Stimulated activated naive B cell treated with anti-CD40 and anti-IgM and Interleukin-4, amounts not matched to agents 10 μg/mL and 1 μg/mL and 100 μg/mL, for 72 hours (primary cell): ENCODE results near the gene PCDH9.

Experiments
- ATAC-seq, 2 donors: fragments of 150-1000 bp; cut with Tn5 transposase; replicated peaks; 2 replicates each; pipeline ENCODE4 v1.10.0; 2021; ENCODE audit warnings: moderate library complexity in 1 of 2
- DNase-seq: peaks from one replicate; pipeline ENCODE4 v3.0.0; 2021
- H3K27ac Mint-ChIP-seq: one replicate; pipeline ENCODE4 v1.8.0; 2022; ENCODE audit warnings: mild to moderate bottlenecking, mixed read lengths
- H3K27me3 Mint-ChIP-seq, 2 donors: one replicate each; pipeline ENCODE4 v1.8.0; 2022; ENCODE audit warnings: mixed read lengths in 2 of 2
- H3K36me3 Mint-ChIP-seq, 2 donors: one replicate each; pipeline ENCODE4 v1.8.0; 2022; ENCODE audit warnings: mixed read lengths in 2 of 2, mild to moderate bottlenecking in 1 of 2
- H3K4me1 Mint-ChIP-seq, 2 donors: one replicate each; pipeline ENCODE4 v1.8.0; 2022; ENCODE audit warnings: mixed read lengths in 2 of 2, mild to moderate bottlenecking in 1 of 2
- H3K4me3 Mint-ChIP-seq, 2 donors: one replicate each; pipeline ENCODE4 v1.8.0; 2022; ENCODE audit warnings: mild to moderate bottlenecking in 2 of 2, mixed read lengths in 2 of 2, moderate library complexity in 1 of 2
- H3K9me3 Mint-ChIP-seq, 2 donors: one replicate each; pipeline ENCODE4 v1.8.0; 2022; ENCODE audit warnings: mixed read lengths in 2 of 2, mild to moderate bottlenecking in 1 of 2

PCDH9 gene

DNA sequence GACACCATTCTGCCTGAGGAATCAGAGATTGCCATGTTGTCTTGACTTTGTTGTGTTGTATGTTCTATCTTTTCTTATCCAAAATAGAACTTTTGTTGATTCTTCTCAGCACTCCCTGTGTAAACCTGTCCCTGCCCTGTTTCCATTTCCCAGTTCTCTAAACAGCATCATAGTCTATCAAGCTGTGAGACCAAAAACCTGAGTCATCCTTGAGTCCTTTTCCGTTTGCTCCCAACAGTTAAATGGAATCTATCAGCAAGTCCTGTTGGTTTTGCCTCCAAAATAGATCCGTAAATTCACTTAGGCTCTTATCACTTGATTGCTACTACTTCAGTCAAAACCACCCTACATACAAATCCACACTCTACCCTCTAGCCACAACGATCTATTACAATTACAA is 667.1 kb downstream of the PCDH9 start:
- DNase-seq: no peak
- Mint-ChIP-seq H3K4me1 (peaks cover 2 to 9% of the 10 kb centered on the region in 2 donors), H3K27me3 (no peaks in the 10 kb centered on the region), H3K27ac (no peak overlapping the region), H3K36me3 (no peaks in the 10 kb centered on the region), H3K9me3 (peaks cover 2 to 5% of the 10 kb centered on the region in 2 donors), H3K4me3 (no peak overlapping the region)
- ATAC-seq: no peak

DNA sequence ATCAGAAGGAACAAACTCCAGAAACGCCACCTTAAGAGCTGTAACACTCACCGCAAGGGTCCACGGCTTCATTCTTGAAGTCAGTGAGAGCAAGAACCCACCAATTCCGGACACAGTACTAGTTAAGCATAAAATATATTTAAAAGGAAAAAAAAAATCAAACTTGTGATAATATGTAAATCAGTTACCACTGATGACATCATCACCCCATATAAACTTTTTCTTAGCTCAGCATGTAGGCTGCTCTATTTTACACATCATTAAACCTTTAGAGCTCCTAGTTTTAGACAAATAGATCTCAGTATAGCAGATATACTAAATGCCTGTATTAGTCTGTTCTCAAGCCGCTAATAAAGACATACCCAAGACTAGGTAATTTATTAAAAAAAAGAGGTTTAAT is 668.1 kb downstream of the PCDH9 start:
- H3K27me3 Mint-ChIP-seq: no peaks in the 10 kb centered on the region
- DNase-seq: no peak
- ATAC-seq: no peak
- peaks cover 2 to 5% of the 10 kb centered on the region in 2 donors for H3K9me3 Mint-ChIP-seq
- peaks cover 2 to 10% of the 10 kb centered on the region in 2 donors for H3K4me1 Mint-ChIP-seq
- H3K27ac Mint-ChIP-seq: no peak overlapping the region
- no peak overlapping the region for H3K4me3 Mint-ChIP-seq
- no peaks in the 10 kb centered on the region for H3K36me3 Mint-ChIP-seq

GRCh38 chr13:66560991-66561390 is 669.1 kb downstream of the PCDH9 start:
- DNase-seq: no peak
- ATAC-seq: no peak
- H3K4me1 Mint-ChIP-seq: peaks cover 2 to 10% of the 10 kb centered on the region in 2 donors
- peaks cover 2 to 5% of the 10 kb centered on the region in 2 donors for H3K9me3 Mint-ChIP-seq
- H3K36me3 Mint-ChIP-seq: no peaks in the 10 kb centered on the region
- H3K4me3 Mint-ChIP-seq: no peak overlapping the region
- no peak overlapping the region for H3K27ac Mint-ChIP-seq
- no peaks in the 10 kb centered on the region for H3K27me3 Mint-ChIP-seq

DNA sequence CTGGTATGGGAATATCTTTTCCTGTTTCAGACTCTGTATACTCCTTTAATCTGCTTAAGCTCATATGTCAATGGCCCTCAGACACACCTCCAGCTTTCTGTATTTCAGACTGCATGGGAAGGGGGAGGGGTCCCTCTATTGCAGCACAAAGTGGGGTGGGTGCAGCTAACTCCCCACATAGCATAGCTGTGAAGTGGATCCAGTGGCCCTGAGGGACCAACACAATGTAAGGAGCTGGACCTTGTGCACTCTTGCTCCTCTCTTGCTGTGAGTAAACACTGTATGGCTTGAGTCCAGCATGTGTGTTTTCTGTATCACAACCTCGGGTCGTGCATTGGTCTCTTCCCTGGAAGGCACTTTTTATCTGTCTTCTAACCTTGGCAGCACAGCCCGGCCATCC is 669.9 kb downstream of the PCDH9 start:
- Mint-ChIP-seq H3K27ac (no peak overlapping the region), H3K4me3 (no peak overlapping the region), H3K9me3 (peaks cover 2 to 5% of the 10 kb centered on the region in 2 donors), H3K4me1 (peaks cover 2 to 10% of the 10 kb centered on the region in 2 donors), H3K27me3 (no peaks in the 10 kb centered on the region), H3K36me3 (no peaks in the 10 kb centered on the region)
- DNase-seq (no peak), ATAC-seq (no peak)

- Mint-ChIP-seq H3K4me1 (peaks cover 2 to 10% of the 10 kb centered on the region in 2 donors), H3K27ac (no peak overlapping the region), H3K27me3 (no peaks in the 10 kb centered on the region), H3K9me3 (peaks cover 2 to 5% of the 10 kb centered on the region in 2 donors), H3K36me3 (no peaks in the 10 kb centered on the region), H3K4me3 (no peak overlapping the region)
- ATAC-seq (no peak), DNase-seq (no peak)
Measured at GRCh38 chr13:66559093-66559492, 671.0 kb downstream of the PCDH9 start.

GRCh38 chr13:66558506-66558905 is 671.6 kb downstream of the PCDH9 start:
- Mint-ChIP-seq H3K4me3 (no peak overlapping the region), H3K4me1 (peaks cover 2 to 10% of the 10 kb centered on the region in 2 donors), H3K27ac (peak overlapping the region; percentile 56), H3K27me3 (no peaks in the 10 kb centered on the region), H3K9me3 (peaks cover 2 to 5% of the 10 kb centered on the region in 2 donors), H3K36me3 (no peaks in the 10 kb centered on the region)
- no peak for DNase-seq
- ATAC-seq: peak in 1 of 2 donors; percentile 43

- DNase-seq (no peak), ATAC-seq (no peak)
- no peak overlapping the region for H3K4me3 Mint-ChIP-seq
- H3K9me3 Mint-ChIP-seq: peaks cover 1 to 2% of the 10 kb centered on the region in 2 donors
- H3K4me1 Mint-ChIP-seq: peaks cover 2 to 10% of the 10 kb centered on the region in 2 donors
- H3K36me3 Mint-ChIP-seq: no peaks in the 10 kb centered on the region
- no peak overlapping the region for H3K27ac Mint-ChIP-seq
- H3K27me3 Mint-ChIP-seq: no peaks in the 10 kb centered on the region
Measured at GRCh38 chr13:66557357-66557756, 672.8 kb downstream of the PCDH9 start.

DNA sequence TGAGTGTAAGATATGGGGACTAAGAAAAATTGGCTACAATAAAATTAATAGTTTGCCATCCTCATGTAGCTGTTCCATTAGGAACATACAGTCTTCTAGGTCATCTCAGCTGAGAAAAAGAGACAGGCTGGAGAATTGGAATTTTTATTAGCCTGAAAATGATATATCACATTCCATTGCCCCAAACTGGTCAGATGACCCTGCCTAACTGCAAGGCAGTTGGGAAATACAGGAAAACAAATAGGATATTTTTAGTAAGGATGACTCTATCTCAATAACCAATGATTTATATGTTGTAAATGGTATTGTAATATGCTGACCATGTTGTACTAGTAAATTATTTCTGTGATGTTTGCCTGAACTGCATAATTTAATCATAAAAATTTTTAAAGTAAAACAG is 673.8 kb downstream of the PCDH9 start:
- Mint-ChIP-seq H3K27ac (no peak overlapping the region), H3K9me3 (no peaks in the 10 kb centered on the region), H3K4me3 (no peak overlapping the region), H3K4me1 (peaks cover 2 to 10% of the 10 kb centered on the region in 2 donors), H3K27me3 (no peaks in the 10 kb centered on the region), H3K36me3 (no peaks in the 10 kb centered on the region)
- ATAC-seq (no peak), DNase-seq (no peak)

- DNase-seq (no peak), ATAC-seq (no peak)
- Mint-ChIP-seq H3K27ac (no peak overlapping the region), H3K36me3 (no peaks in the 10 kb centered on the region), H3K9me3 (no peaks in the 10 kb centered on the region), H3K27me3 (no peaks in the 10 kb centered on the region), H3K4me3 (no peak overlapping the region), H3K4me1 (peaks cover 0 to 4% of the 10 kb centered on the region in 2 donors)
Measured at GRCh38 chr13:66553391-66553790, 676.7 kb downstream of the PCDH9 start.

- DNase-seq: no peak
- Mint-ChIP-seq H3K27ac (no peak overlapping the region), H3K4me3 (no peak overlapping the region), H3K4me1 (no peaks in the 10 kb centered on the region), H3K9me3 (no peaks in the 10 kb centered on the region), H3K36me3 (no peaks in the 10 kb centered on the region), H3K27me3 (no peaks in the 10 kb centered on the region)
- no peak for ATAC-seq
Measured at GRCh38 chr13:66551128-66551527, 679.0 kb downstream of the PCDH9 start.

DNA sequence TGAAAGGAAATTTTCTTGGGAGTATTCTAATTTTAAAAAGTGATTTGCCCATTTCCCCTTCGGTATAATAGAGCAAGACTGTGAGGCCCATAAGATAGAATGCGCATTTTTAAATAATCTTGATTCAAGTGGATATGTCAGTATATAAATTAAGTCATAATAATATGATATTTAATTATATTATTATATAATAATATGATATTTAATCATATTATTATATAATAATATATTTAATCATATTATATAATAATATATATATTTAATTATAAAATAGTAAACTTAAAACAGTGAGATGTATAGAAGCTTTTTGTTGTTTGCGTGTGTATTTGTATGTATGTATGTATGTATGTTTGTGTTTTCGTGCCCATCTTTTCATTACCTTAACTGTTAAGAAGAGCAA is 682.5 kb downstream of the PCDH9 start:
- H3K36me3 Mint-ChIP-seq: no peaks in the 10 kb centered on the region
- no peak overlapping the region for H3K4me3 Mint-ChIP-seq
- ATAC-seq (no peak), DNase-seq (no peak)
- no peaks in the 10 kb centered on the region for H3K27me3 Mint-ChIP-seq
- H3K9me3 Mint-ChIP-seq: no peaks in the 10 kb centered on the region
- no peaks in the 10 kb centered on the region for H3K4me1 Mint-ChIP-seq
- no peak overlapping the region for H3K27ac Mint-ChIP-seq

- Mint-ChIP-seq H3K27me3 (no peaks in the 10 kb centered on the region), H3K27ac (no peak overlapping the region), H3K4me3 (no peak overlapping the region), H3K36me3 (no peaks in the 10 kb centered on the region), H3K9me3 (no peaks in the 10 kb centered on the region), H3K4me1 (no peaks in the 10 kb centered on the region)
- ATAC-seq (no peak), DNase-seq (no peak)
Measured at GRCh38 chr13:66546534-66547379, 683.4 kb downstream of the PCDH9 start.

- Mint-ChIP-seq H3K27ac (no peak overlapping the region), H3K27me3 (no peaks in the 10 kb centered on the region), H3K4me3 (no peak overlapping the region), H3K36me3 (no peaks in the 10 kb centered on the region), H3K4me1 (no peaks in the 10 kb centered on the region), H3K9me3 (peaks cover 4% of the 10 kb centered on the region in 2 donors)
- DNase-seq (no peak), ATAC-seq (peak in 1 of 2 donors; percentile 29)
Measured at GRCh38 chr13:66543780-66544179, 686.4 kb downstream of the PCDH9 start.

- no peak overlapping the region for H3K27ac Mint-ChIP-seq
- H3K36me3 Mint-ChIP-seq: no peaks in the 10 kb centered on the region
- ATAC-seq: no peak
Measured at GRCh38 chr13:66537417-66537816, 692.7 kb downstream of the PCDH9 start.

DNA sequence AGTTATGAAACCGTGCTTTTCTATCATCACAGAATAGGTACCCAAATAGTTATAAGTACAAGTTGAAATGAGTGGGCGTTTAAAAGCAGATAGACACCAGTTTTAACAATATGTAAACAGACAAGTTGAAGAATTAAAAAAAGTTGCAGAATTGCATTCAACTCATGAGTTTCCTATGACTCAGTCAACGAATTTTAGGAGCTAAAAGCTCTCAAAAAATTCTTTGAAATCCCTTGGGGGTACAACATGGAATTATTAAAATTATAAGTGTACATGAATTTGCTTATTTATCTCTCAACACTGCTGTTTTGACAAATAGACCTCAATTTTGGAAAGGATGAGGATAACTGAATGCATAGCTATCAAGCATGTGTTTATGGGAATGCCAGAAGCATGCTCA is 693.4 kb downstream of the PCDH9 start:
- Mint-ChIP-seq H3K36me3 (no peaks in the 10 kb centered on the region), H3K27ac (no peak overlapping the region), H3K4me1 (no peaks in the 10 kb centered on the region), H3K9me3 (peaks cover 4% of the 10 kb centered on the region in 2 donors), H3K27me3 (no peaks in the 10 kb centered on the region), H3K4me3 (no peak overlapping the region)
- ATAC-seq: no peak
- no peak for DNase-seq

More at GRCh38 chr13:66537417-66537816, 692.7 kb downstream of the PCDH9 start:
- no peak overlapping the region for H3K4me3 Mint-ChIP-seq
- peaks cover 4% of the 10 kb centered on the region in 2 donors for H3K9me3 Mint-ChIP-seq
- no peak for DNase-seq
- H3K4me1 Mint-ChIP-seq: no peaks in the 10 kb centered on the region
- H3K27me3 Mint-ChIP-seq: no peaks in the 10 kb centered on the region
